ENCODE data around the gene BAAT.

The BAAT gene

GRCh38 chr9:101398068-101398929 is 13.5 kb upstream of the BAAT start, which contains the start of the genes MRPL50 and ZNF189:
Gene MRPL50 (minus strand): TSS chr9:101398618. CDS start chr9:101398592, 26 bp downstream.
Gene ZNF189 (plus strand): TSS chr9:101398851. CDS start chr9:101399157, 306 bp downstream.
- DNase-seq (ENCODE audit: low read depth in 2 of 2), result peak; percentile 90 to 91

- DNase-seq (ENCODE audit: low read depth in 2 of 2), result no peak
Measured at GRCh38 chr9:101397746-101398067, 12.9 kb upstream of the BAAT start.

- DNase-seq (ENCODE audit: low read depth in 2 of 2), result no peak
Measured at GRCh38 chr9:101394687-101395086, 9.9 kb upstream of the BAAT start.

GRCh38 chr9:101393135-101393534 is 8.3 kb upstream of the BAAT start:
- DNase-seq (ENCODE audit: low read depth in 2 of 2), result no peak

GRCh38 chr9:101388507-101388993 is 3.7 kb upstream of the BAAT start:
- no peak for DNase-seq (ENCODE audit: low read depth in 2 of 2)

- DNase-seq (ENCODE audit: low read depth in 2 of 2), result no peak
Measured at GRCh38 chr9:101387871-101388506, 3.2 kb upstream of the BAAT start.

- DNase-seq (ENCODE audit: low read depth in 2 of 2), result no peak
Measured at GRCh38 chr9:101383361-101383760, 1.4 kb downstream of the BAAT start.

- DNase-seq (ENCODE audit: low read depth in 2 of 2), result no peak
Measured at GRCh38 chr9:101381833-101382342, 2.9 kb downstream of the BAAT start.

- no peak for DNase-seq (ENCODE audit: low read depth in 2 of 2)
Measured at GRCh38 chr9:101381118-101381517, 3.7 kb downstream of the BAAT start.

- no peak for DNase-seq (ENCODE audit: low read depth in 2 of 2)
Measured at GRCh38 chr9:101380295-101380694, 4.5 kb downstream of the BAAT start.

GRCh38 chr9:101376111-101376848 is 8.5 kb downstream of the BAAT start:
- no peak for DNase-seq (ENCODE audit: low read depth in 2 of 2)

GRCh38 chr9:101375546-101375945 is 9.3 kb downstream of the BAAT start:
- no peak for DNase-seq (ENCODE audit: low read depth in 2 of 2)

- no peak for DNase-seq (ENCODE audit: low read depth in 2 of 2)
Measured at GRCh38 chr9:101372327-101373118, 12.3 kb downstream of the BAAT start.

- DNase-seq (ENCODE audit: low read depth in 2 of 2), result no peak
Measured at GRCh38 chr9:101371813-101372212, 13.0 kb downstream of the BAAT start.

GRCh38 chr9:101369884-101370531 is 14.8 kb downstream of the BAAT start:
- DNase-seq (ENCODE audit: low read depth in 2 of 2), result no peak

- no peak for DNase-seq (ENCODE audit: low read depth in 2 of 2)
Measured at GRCh38 chr9:101369286-101369685, 15.5 kb downstream of the BAAT start.

- DNase-seq (ENCODE audit: low read depth in 2 of 2), result no peak
Measured at GRCh38 chr9:101367323-101367722, 17.5 kb downstream of the BAAT start.

GRCh38 chr9:101366038-101366756 is 18.6 kb downstream of the BAAT start:
- no peak for DNase-seq (ENCODE audit: low read depth in 2 of 2)

- DNase-seq (ENCODE audit: low read depth in 2 of 2), result no peak
Measured at GRCh38 chr9:101365181-101365580, 19.6 kb downstream of the BAAT start.

- DNase-seq (ENCODE audit: low read depth in 2 of 2), result no peak
Measured at GRCh38 chr9:101362450-101362849, 22.4 kb downstream of the BAAT start.
